CD14-positive monocyte (primary cell): ENCODE data around the gene LIN28B. TPM values are rescaled to one million over a fixed set of nuclear protein-coding genes. Genes with fewer than 3 reads are reported as not detected.

Experiments
- DNase-seq, 3 donors: peaks; one replicate each; pipeline ENCODE4 v3.0.0-alpha.2; 2011 to 2022
- H2AFZ ChIP-seq: 2 replicates; pipeline ENCODE4 v1.6.0; 2012; ENCODE audit warnings: mild to moderate bottlenecking, low read depth, low read length, inconsistent platforms; ENCODE audit not compliant: insufficient read depth, poor library complexity, severe bottlenecking
- H3K27ac ChIP-seq, 2 donors: 1 replicate in 1 of 2; 2 replicates in 1 of 2; pipeline ENCODE4 v1.5.1; 2012 to 2013; ENCODE audit warnings: low read length in 2 of 2, control low read depth in 1 of 2, inconsistent platforms in 1 of 2, low read depth in 1 of 2, mild to moderate bottlenecking in 1 of 2
- H3K27me3 ChIP-seq, 2 donors: one replicate each; pipeline versions ENCODE4 v1.6.0 to v1.6.1; 2011 to 2013; ENCODE audit warnings: low read length in 2 of 2; ENCODE audit not compliant: control insufficient read depth in 2 of 2, insufficient read depth in 2 of 2
- H3K36me3 ChIP-seq, 2 donors: replicated peaks in 1 of 2; 1 replicate in 1 of 2; 2 replicates in 1 of 2; pipeline versions ENCODE4 v1.5.1 to v1.6.1; 2012 to 2013; ENCODE audit warnings: low read length in 2 of 2, control low read depth in 1 of 2, inconsistent platforms in 1 of 2, mild to moderate bottlenecking in 1 of 2; ENCODE audit not compliant: insufficient read depth in 2 of 2, control insufficient read depth in 1 of 2
- H3K4me1 ChIP-seq, 2 donors: 1 replicate in 1 of 2; 2 replicates in 1 of 2; pipeline versions ENCODE4 v1.5.1 to v1.6.1; 2012 to 2013; ENCODE audit warnings: low read length in 2 of 2, control low read depth in 1 of 2, inconsistent platforms in 1 of 2, mild to moderate bottlenecking in 1 of 2, moderate library complexity in 1 of 2; ENCODE audit not compliant: insufficient read depth in 2 of 2, control insufficient read depth in 1 of 2
- H3K4me2 ChIP-seq: replicated peaks from 2 replicates; pipeline ENCODE3; 2012; ENCODE audit warnings: low read length, moderate library complexity, mild to moderate bottlenecking; ENCODE audit not compliant: poor library complexity, severe bottlenecking; ENCODE audit errors: extremely low read depth
- H3K4me3 ChIP-seq, 3 experiments: fragments of 200-600 bp in 1 of 3; sonication (generic) in 1 of 3; replicated peaks in 1 of 3; 1 replicate in 2 of 3; 2 replicates in 1 of 3; pipeline ENCODE4 v1.5.1; 2011 to 2013; ENCODE audit warnings: low read length in 3 of 3, mild to moderate bottlenecking in 3 of 3, control low read depth in 2 of 3, low read depth in 2 of 3, inconsistent platforms in 1 of 3, moderate library complexity in 1 of 3
- H3K79me2 ChIP-seq: 2 replicates; pipeline ENCODE4 v1.6.0; 2012; ENCODE audit warnings: mild to moderate bottlenecking, control low read depth, inconsistent platforms, low read length, moderate library complexity; ENCODE audit not compliant: insufficient read depth
- H3K9ac ChIP-seq: 2 replicates; pipeline ENCODE4 v1.6.0; 2017; ENCODE audit warnings: low read length, mild to moderate bottlenecking; ENCODE audit not compliant: insufficient read depth, poor library complexity, severe bottlenecking
- H3K9me3 ChIP-seq, 2 donors: replicated peaks in 1 of 2; 1 replicate in 1 of 2; 2 replicates in 1 of 2; pipeline versions ENCODE4 v1.5.1 to v1.6.1; 2012 to 2013; ENCODE audit warnings: low read length in 2 of 2, control low read depth in 1 of 2; ENCODE audit not compliant: control insufficient read depth in 1 of 2, insufficient read depth in 1 of 2
- H4K20me1 ChIP-seq: 2 replicates; pipeline ENCODE4 v1.6.0; 2012; ENCODE audit warnings: mild to moderate bottlenecking, low read length, control low read depth, moderate library complexity; ENCODE audit not compliant: insufficient read depth
- H3K27ac Mint-ChIP-seq, 7 donors: one replicate each; pipeline ENCODE4 v1.8.0; 2020; ENCODE audit warnings: mild to moderate bottlenecking in 7 of 7, mixed read lengths in 7 of 7, moderate library complexity in 6 of 7, inconsistent platforms in 2 of 7
- H3K27me3 Mint-ChIP-seq, 3 donors: one replicate each; pipeline ENCODE4 v1.8.0; 2021 to 2022; ENCODE audit warnings: low read depth in 3 of 3, mild to moderate bottlenecking in 3 of 3, mixed read lengths in 3 of 3, moderate library complexity in 3 of 3, inconsistent platforms in 1 of 3
- H3K36me3 Mint-ChIP-seq, 2 donors: one replicate each; pipeline ENCODE4 v1.8.0; 2020; ENCODE audit warnings: mixed read lengths in 2 of 2, inconsistent platforms in 1 of 2, mild to moderate bottlenecking in 1 of 2
- H3K4me1 Mint-ChIP-seq: one replicate; pipeline ENCODE4 v1.8.0; 2020; ENCODE audit warnings: mild to moderate bottlenecking, mixed read lengths
- H3K4me3 Mint-ChIP-seq, 2 donors: one replicate each; pipeline ENCODE4 v1.8.0; 2020; ENCODE audit warnings: mild to moderate bottlenecking in 2 of 2, mixed read lengths in 2 of 2, moderate library complexity in 1 of 2
- H3K9me3 Mint-ChIP-seq, 7 donors: one replicate each; pipeline ENCODE4 v1.8.0; 2020 to 2022; ENCODE audit warnings: mixed read lengths in 7 of 7, mild to moderate bottlenecking in 6 of 7, moderate library complexity in 6 of 7, inconsistent platforms in 2 of 7
- WGBS: methylation state at CpG from one replicate; pipeline ENCODE4 v1.1.5; 2013; ENCODE audit warnings: missing lambda C conversion rate; ENCODE audit not compliant: insufficient coverage; 5-methylcytosine and 5-hydroxymethylcytosine counted together
- intact Hi-C, 2 donors: fragments of 100-400 bp; cut with micrococcal nuclease; formaldehyde crosslinking; loops; one replicate each; pipeline versions ENCODE4 v1.15.0 to v1.15.1; 2023
- polyA plus RNA-seq, 3 donors: library from polyadenylated mRNA; depleted of rRNA in 1 of 3; unstranded in 2 of 3; stranded (reverse) in 1 of 3; fragments of 300-500 nt in 2 of 3; fragments of >200 nt in 1 of 3; fragmentation: Illumina TruSeq in 2 of 3; gene quantifications; 1 replicate in 2 of 3; 2 replicates in 1 of 3; pipeline ENCODE4 v1.2.3, GENCODE V29; 2012 to 2021
- small RNA-seq: library from RNA; depleted of rRNA; stranded (forward); fragments of <200 nt; gene quantifications from one replicate; pipeline ENCODE3, GENCODE V24; 2012; ENCODE audit warnings: low read depth; ENCODE audit not compliant: insufficient read length
- TF ChIP-seq, protein P1 (sequence below): fragments of 200-600 bp; IDR thresholded peaks from one replicate; pipeline ENCODE4 v1.8.0; 2022; ENCODE audit warnings: antibody characterized with exemption, mild to moderate bottlenecking

The LIN28B gene
- polyA plus RNA-seq, 3 donors = not detected

DNA sequence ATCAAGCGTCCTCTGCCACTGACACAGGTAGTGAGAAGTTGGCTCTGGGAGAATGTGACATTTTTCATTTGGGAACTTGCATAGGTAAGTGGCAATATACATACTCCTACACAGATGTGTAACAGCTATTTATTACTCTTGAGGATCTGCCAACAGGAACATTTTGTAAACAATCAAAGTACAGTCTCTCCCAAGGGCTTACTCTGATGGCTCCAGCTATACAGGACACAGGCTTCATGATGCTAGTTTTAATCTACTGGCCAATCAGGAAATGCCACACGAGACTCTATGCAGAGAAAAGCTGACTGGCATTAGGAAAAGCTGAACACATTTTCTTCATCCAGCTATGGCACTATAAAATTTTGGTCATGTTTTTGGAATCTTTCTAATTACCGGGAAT, 165.1 kb downstream of the LIN28B start:
- Histone ChIP-seq H3K79me2 (no peaks in the 10 kb centered on the region), H3K4me2 (no peak overlapping the region), H3K4me1 (no peaks in the 10 kb centered on the region), H4K20me1 (no peaks in the 10 kb centered on the region), H2AFZ (no peak overlapping the region), H3K27me3 (peaks cover 2 to 5% of the 10 kb centered on the region in 2 donors), H3K27ac (no peak overlapping the region), H3K36me3 (no peaks in the 10 kb centered on the region), H3K9ac (no peak overlapping the region), H3K4me3 (no peak overlapping the region), H3K9me3 (no peaks in the 10 kb centered on the region)
- peaks cover 0 to 1% (median 0%) of the 10 kb centered on the region in 7 donors for H3K9me3 Mint-ChIP-seq
- peaks cover 8 to 18% (median 8%) of the 10 kb centered on the region in 3 donors for H3K27me3 Mint-ChIP-seq
- H3K4me1 Mint-ChIP-seq = no peaks in the 10 kb centered on the region
- intact Hi-C loops = no loop called here
- DNase-seq = no peak
- no peak overlapping the region for H3K4me3 Mint-ChIP-seq
- 67% methylated on average over 1 of the region's 3 CpGs for WGBS
- H3K36me3 Mint-ChIP-seq = no peaks in the 10 kb centered on the region
- H3K27ac Mint-ChIP-seq = no peak overlapping the region
- TF ChIP-seq, protein P1, sequence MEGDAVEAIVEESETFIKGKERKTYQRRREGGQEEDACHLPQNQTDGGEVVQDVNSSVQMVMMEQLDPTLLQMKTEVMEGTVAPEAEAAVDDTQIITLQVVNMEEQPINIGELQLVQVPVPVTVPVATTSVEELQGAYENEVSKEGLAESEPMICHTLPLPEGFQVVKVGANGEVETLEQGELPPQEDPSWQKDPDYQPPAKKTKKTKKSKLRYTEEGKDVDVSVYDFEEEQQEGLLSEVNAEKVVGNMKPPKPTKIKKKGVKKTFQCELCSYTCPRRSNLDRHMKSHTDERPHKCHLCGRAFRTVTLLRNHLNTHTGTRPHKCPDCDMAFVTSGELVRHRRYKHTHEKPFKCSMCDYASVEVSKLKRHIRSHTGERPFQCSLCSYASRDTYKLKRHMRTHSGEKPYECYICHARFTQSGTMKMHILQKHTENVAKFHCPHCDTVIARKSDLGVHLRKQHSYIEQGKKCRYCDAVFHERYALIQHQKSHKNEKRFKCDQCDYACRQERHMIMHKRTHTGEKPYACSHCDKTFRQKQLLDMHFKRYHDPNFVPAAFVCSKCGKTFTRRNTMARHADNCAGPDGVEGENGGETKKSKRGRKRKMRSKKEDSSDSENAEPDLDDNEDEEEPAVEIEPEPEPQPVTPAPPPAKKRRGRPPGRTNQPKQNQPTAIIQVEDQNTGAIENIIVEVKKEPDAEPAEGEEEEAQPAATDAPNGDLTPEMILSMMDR = no peak

DNA sequence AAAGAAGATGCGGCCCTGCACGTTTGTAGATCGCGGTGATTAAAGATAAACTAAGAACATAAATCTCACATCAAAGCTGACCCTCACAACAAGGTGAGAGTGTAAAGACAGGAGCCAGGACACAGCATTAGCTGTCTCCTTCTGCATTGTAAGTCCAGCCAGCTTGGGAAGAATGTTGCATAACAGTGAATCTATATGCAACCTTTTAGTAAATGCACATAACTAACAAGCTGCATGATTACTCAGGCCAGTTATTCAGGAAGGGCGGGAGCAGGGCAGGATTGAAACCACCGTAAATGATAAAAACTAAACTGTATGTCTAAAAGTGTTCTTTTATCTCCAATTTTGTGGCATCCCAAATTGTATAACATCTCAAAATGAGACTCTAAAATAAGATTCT, 165.8 kb downstream of the LIN28B start:
- Mint-ChIP-seq H3K27ac (no peak overlapping the region), H3K27me3 (peaks cover 11 to 19% (median 12%) of the 10 kb centered on the region in 3 donors), H3K36me3 (no peaks in the 10 kb centered on the region), H3K4me3 (no peak overlapping the region), H3K9me3 (peaks cover 0 to 2% (median 0%) of the 10 kb centered on the region in 7 donors), H3K4me1 (no peaks in the 10 kb centered on the region)
- H4K20me1 ChIP-seq = no peaks in the 10 kb centered on the region
- H2AFZ ChIP-seq = no peak overlapping the region
- H3K4me3 ChIP-seq = no peak overlapping the region
- H3K4me2 ChIP-seq = no peak overlapping the region
- no peak for DNase-seq
- TF ChIP-seq, protein P1 = no peak
- H3K9ac ChIP-seq = no peak overlapping the region
- no CpG with 5 or more reads among the region's 6 CpGs for WGBS
- H3K27me3 ChIP-seq = peaks cover 2 to 3% of the 10 kb centered on the region in 2 donors
- no peaks in the 10 kb centered on the region for H3K4me1 ChIP-seq
- intact Hi-C loops = no loop called here
- no peak overlapping the region for H3K27ac ChIP-seq
- H3K9me3 ChIP-seq = no peaks in the 10 kb centered on the region
- no peaks in the 10 kb centered on the region for H3K36me3 ChIP-seq
- H3K79me2 ChIP-seq = no peaks in the 10 kb centered on the region

Small RNAs within 50 kb of the gene (small RNA-seq; reads per million reads assigned to genes)
- not detected for gene RNU6-1106P

Other genes starting within 250 kb of the LIN28B start
- gene HACE1, start 97.2 kb upstream of the LIN28B start, polyA plus RNA-seq = 1 to 10 TPM; 2.7 to 3.9 (median 3.4) TPM
- not detected for gene POPDC3, start 222.9 kb downstream of the LIN28B start, polyA plus RNA-seq